Keratinocyte (primary cell): Measurements from ENCODE around the gene RAB6A.

Experiments
- EZH2 ChIP-seq: IDR thresholded peaks from one replicate; pipeline ENCODE4 v1.6.1; 2012; ENCODE audit warnings: inconsistent platforms, mild to moderate bottlenecking, low read length, moderate library complexity
- TF ChIP-seq, protein P1 (sequence below), 3 experiments: IDR thresholded peaks in 1 of 3; conservative IDR thresholded peaks in 1 of 3; optimal IDR thresholded peaks in 1 of 3; 2 replicates in 2 of 3; 3 replicates in 1 of 3; pipeline versions ENCODE3 to v1.5.1; 2011; ENCODE audit warnings: low read length in 3 of 3, mild to moderate bottlenecking in 3 of 3, moderate library complexity in 2 of 3, control low read depth in 1 of 3, inconsistent platforms in 1 of 3; ENCODE audit not compliant: insufficient read depth in 2 of 3; ENCODE audit errors: extremely low read depth in 1 of 3

DNA sequence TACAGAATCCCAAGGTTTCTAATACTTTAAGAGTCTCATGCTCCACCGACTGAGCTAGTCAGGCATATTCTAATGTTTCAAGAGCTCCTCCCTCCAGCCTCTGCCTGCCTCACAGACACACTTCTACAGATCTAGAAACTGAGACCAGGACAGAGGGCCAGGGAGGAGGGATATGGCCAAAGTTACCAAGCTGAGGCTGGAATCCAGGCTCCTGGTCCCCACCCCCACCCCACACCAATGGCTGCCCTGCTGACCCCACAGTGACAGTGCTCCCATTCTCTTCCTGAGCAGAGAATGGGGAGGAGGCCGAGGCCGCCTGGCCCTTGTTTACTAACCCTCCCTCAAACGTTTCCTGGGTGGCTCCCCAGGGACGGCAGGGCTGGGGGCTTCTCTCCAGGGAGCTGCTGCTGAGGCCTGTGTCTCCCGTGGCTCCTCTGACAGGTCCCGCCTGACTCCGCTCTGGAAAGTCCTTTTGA is 112.3 kb downstream of the RAB6A start:
- TF ChIP-seq, protein P1, sequence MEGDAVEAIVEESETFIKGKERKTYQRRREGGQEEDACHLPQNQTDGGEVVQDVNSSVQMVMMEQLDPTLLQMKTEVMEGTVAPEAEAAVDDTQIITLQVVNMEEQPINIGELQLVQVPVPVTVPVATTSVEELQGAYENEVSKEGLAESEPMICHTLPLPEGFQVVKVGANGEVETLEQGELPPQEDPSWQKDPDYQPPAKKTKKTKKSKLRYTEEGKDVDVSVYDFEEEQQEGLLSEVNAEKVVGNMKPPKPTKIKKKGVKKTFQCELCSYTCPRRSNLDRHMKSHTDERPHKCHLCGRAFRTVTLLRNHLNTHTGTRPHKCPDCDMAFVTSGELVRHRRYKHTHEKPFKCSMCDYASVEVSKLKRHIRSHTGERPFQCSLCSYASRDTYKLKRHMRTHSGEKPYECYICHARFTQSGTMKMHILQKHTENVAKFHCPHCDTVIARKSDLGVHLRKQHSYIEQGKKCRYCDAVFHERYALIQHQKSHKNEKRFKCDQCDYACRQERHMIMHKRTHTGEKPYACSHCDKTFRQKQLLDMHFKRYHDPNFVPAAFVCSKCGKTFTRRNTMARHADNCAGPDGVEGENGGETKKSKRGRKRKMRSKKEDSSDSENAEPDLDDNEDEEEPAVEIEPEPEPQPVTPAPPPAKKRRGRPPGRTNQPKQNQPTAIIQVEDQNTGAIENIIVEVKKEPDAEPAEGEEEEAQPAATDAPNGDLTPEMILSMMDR (optimal IDR thresholded peaks at IDR 0.05 in 1 of 3, IDR thresholded peaks at IDR 0.05 in 1 of 3, conservative IDR thresholded peaks at IDR 0.05 in 1 of 3; ENCODE audit: extremely low read depth in 1 of 3, insufficient read depth in 2 of 3, low read length in 3 of 3), result no peak
- TF ChIP-seq EZH2, result no peak
